PC-3 (cell line): ENCODE measurements around the gene TLX3. TPM values are rescaled to one million over a fixed set of nuclear protein-coding genes. Genes with fewer than 3 reads are reported as not detected.

Experiments
- ATAC-seq: fragments of 200-7000 bp; cut with Tn5 transposase; 2 replicates; pipeline ENCODE4 v1.9.1; 2020; ENCODE audit warnings: mild to moderate bottlenecking, moderate library complexity
- BruUV-seq: library from RNA; stranded (reverse); fragments of 400-500 nt; replicated peaks from 2 replicates; lab custom pipeline; 2021; lab: Mats Ljungman, UMichigan
- CTCF ChIA-PET: fragments of 300-600 bp; sonication (Branson Sonifier 250); formaldehyde crosslinking; loops from one replicate; lab custom pipeline; 2022; ENCODE audit warnings: antibody characterized with exemption; lab: Charles Lee
- POLR2A ChIA-PET: fragments of 300-600 bp; sonication (Branson Sonifier 250); formaldehyde crosslinking; loops from one replicate; lab custom pipeline; 2022; ENCODE audit warnings: antibody characterized with exemption; ENCODE audit not compliant: unreplicated experiment; lab: Charles Lee
- DNase-seq: peaks from one replicate; pipeline ENCODE4 v3.0.0-alpha.2; 2015
- H2AFZ ChIP-seq: fragments of 300-600 bp; sonication (generic); 2 replicates; pipeline ENCODE4 v1.6.0; 2016; ENCODE audit warnings: antibody characterized with exemption, low read length
- H3F3A ChIP-seq: fragments of 300-600 bp; sonication (generic); one replicate; pipeline ENCODE4 v1.6.0; 2017; ENCODE audit warnings: antibody characterized with exemption, low read length, control low read depth, mild to moderate bottlenecking; ENCODE audit not compliant: unreplicated experiment
- H3K27ac ChIP-seq: fragments of 300-600 bp; sonication (generic); 2 replicates; pipeline ENCODE4 v1.5.1; 2016; ENCODE audit warnings: mild to moderate bottlenecking, low read length
- H3K27me3 ChIP-seq: fragments of 300-600 bp; sonication (generic); 2 replicates; pipeline ENCODE4 v1.6.1; 2016; ENCODE audit warnings: low read length, mixed read lengths
- H3K36me3 ChIP-seq: fragments of 300-600 bp; sonication (generic); 2 replicates; pipeline ENCODE4 v1.6.1; 2016; ENCODE audit warnings: low read depth, mixed run types, low read length, mixed read lengths
- H3K4me1 ChIP-seq: fragments of 300-600 bp; sonication (generic); 2 replicates; pipeline ENCODE4 v1.5.1; 2016; ENCODE audit warnings: low read length; ENCODE audit not compliant: insufficient read depth
- H3K4me2 ChIP-seq: fragments of 300-600 bp; sonication (generic); 2 replicates; pipeline ENCODE4 v1.6.0; 2016; ENCODE audit warnings: low read length
- H3K4me3 ChIP-seq: fragments of 300-600 bp; sonication (generic); 2 replicates; pipeline ENCODE4 v1.5.1; 2016; ENCODE audit warnings: mild to moderate bottlenecking, low read length, mixed read lengths
- H3K79me2 ChIP-seq: fragments of 300-600 bp; sonication (generic); 2 replicates; pipeline ENCODE4 v1.6.1; 2017; ENCODE audit warnings: low read length, mixed read lengths
- H3K9ac ChIP-seq: fragments of 300-600 bp; sonication (generic); 2 replicates; pipeline ENCODE4 v1.6.0; 2016; ENCODE audit warnings: mild to moderate bottlenecking, low read length
- H3K9me2 ChIP-seq: fragments of 300-600 bp; sonication (generic); replicated peaks from 2 replicates; pipeline ENCODE4 v1.6.1; 2016; ENCODE audit warnings: mixed run types, low read length, mixed read lengths
- H3K9me3 ChIP-seq: fragments of 300-600 bp; sonication (generic); 2 replicates; pipeline ENCODE4 v1.6.1; 2016; ENCODE audit warnings: low read length, mixed read lengths
- H4K20me1 ChIP-seq: fragments of 300-600 bp; sonication (generic); 2 replicates; pipeline ENCODE4 v1.6.1; 2016; ENCODE audit warnings: low read length, mixed read lengths
- EZH2 ChIP-seq: fragments of 300-600 bp; sonication (generic); IDR thresholded peaks from one replicate; pipeline ENCODE4 v1.6.1; 2017; ENCODE audit warnings: antibody characterized with exemption, mild to moderate bottlenecking, low read length; ENCODE audit not compliant: unreplicated experiment
- EZH2phosphoT487 ChIP-seq: fragments of 300-600 bp; sonication (generic); IDR thresholded peaks from 2 replicates; pipeline ENCODE4 v1.6.1; 2018; ENCODE audit warnings: mild to moderate bottlenecking, antibody characterized with exemption, low read length, borderline replicate concordance
- intact Hi-C: fragments of 100-400 bp; cut with micrococcal nuclease; formaldehyde crosslinking; loops from 2 replicates; pipeline ENCODE4 v1.9.0; 2023
- total RNA-seq: library from RNA; depleted of rRNA; stranded (reverse); fragments of >200 nt; gene quantifications from 2 replicates; pipeline ENCODE4 v1.2.3, GENCODE V29; 2014
- TF ChIP-seq, protein P1 (sequence below): fragments of 300-600 bp; sonication (generic); conservative IDR thresholded peaks from 2 replicates; pipeline ENCODE4 v1.5.1; 2017; ENCODE audit warnings: antibody characterized with exemption, low read depth, mild to moderate bottlenecking, low read length

Gene TLX3
- total RNA-seq, 1 experiment from 2014 or later, result not detected

DNA sequence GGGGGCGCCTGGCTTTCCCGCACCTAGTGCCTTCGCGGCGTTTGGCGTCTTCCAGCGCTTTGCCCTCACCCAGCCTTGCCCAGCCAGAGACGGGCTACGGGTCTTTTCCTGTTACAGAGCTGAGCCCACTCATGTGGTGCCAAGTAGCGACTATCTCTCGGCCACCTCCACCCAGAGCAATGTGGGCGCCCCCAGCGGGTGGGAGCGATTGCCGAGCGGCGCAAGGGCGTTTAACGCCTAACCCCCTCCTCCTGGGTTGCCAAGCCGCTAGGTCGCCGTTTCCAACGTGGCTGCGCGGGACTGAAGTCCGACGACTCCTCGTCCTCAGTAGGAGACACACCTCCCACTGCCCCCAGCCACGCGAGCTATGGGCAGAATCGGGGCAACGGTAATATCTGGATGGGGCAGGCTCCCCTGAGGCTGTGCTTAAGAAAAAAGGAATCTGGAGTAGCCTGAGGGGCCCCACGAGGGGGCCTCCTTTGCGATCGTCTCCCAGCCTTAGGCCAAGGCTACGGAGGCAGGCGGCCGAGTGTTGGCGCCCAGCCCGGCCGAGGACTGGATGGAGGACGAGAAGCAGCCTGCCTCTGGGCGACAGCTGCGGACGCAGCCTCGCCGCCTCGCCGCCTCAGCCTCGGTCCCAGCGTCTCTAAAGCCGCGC is 5.8 kb downstream of the TLX3 start:
- no TSS peak for BruUV-seq
- Histone ChIP-seq H2AFZ (no peak overlapping the region), H3K36me3 (no peaks in the 10 kb centered on the region), H3K79me2 (no peaks in the 10 kb centered on the region), H3K27me3 (peaks cover 45% of the 10 kb centered on the region), H3K4me1 (peaks cover 7% of the 10 kb centered on the region; the same call in 1 of the 2 replicates), H3K9me2 (no peaks in the 10 kb centered on the region), H3K4me2 (no peak overlapping the region), H3F3A (no peaks in the 10 kb centered on the region), H3K9ac (no peak overlapping the region), H4K20me1 (no peaks in the 10 kb centered on the region), H3K4me3 (no peak overlapping the region), H3K9me3 (no peaks in the 10 kb centered on the region), H3K27ac (no peak overlapping the region)
- no peak for TF ChIP-seq EZH2
- TF ChIP-seq EZH2phosphoT487, result no peak
- TF ChIP-seq, protein P1, sequence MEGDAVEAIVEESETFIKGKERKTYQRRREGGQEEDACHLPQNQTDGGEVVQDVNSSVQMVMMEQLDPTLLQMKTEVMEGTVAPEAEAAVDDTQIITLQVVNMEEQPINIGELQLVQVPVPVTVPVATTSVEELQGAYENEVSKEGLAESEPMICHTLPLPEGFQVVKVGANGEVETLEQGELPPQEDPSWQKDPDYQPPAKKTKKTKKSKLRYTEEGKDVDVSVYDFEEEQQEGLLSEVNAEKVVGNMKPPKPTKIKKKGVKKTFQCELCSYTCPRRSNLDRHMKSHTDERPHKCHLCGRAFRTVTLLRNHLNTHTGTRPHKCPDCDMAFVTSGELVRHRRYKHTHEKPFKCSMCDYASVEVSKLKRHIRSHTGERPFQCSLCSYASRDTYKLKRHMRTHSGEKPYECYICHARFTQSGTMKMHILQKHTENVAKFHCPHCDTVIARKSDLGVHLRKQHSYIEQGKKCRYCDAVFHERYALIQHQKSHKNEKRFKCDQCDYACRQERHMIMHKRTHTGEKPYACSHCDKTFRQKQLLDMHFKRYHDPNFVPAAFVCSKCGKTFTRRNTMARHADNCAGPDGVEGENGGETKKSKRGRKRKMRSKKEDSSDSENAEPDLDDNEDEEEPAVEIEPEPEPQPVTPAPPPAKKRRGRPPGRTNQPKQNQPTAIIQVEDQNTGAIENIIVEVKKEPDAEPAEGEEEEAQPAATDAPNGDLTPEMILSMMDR, result no peak
- intact Hi-C loops, result no loop called here
- ChIA-PET CTCF (no interaction called here), POLR2A (no interaction called here)
- ATAC-seq (no peak), DNase-seq (no peak)

DNA sequence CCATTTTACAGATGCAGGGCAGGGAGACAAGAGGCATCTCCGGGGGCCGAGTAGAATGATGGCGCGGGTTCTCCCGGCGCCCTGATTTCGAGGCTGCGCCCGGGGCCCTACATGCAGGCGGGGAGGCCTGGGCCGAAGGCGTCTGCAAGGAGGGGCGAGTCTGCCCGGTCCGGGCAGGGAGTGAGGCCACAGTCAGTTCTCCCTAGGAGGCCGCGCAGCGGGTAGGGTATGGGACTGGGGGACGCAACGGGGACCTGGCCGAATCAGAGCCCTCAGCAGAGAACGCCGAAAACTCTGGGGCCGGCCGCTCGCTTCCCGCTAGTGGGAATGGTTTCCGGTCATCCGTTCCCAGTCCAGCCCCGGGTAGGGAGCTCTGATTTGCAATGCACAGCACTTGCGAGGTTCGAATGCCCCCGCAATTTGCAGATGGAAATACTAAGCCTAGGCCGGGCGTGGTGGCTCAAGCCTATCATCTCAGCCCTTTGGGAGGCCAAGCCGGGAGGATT is 6.4 kb downstream of the TLX3 start:
- ChIA-PET POLR2A (no interaction called here), CTCF (no interaction called here)
- no peaks in the 10 kb centered on the region for H3K9me2 ChIP-seq
- no peak overlapping the region for H3K9ac ChIP-seq
- no peaks in the 10 kb centered on the region for H3K36me3 ChIP-seq
- no peaks in the 10 kb centered on the region for H3K79me2 ChIP-seq
- H3K27me3 ChIP-seq, result peaks cover 48% of the 10 kb centered on the region
- H3K4me2 ChIP-seq, result no peak overlapping the region
- no peak for ATAC-seq
- no peaks in the 10 kb centered on the region for H3K9me3 ChIP-seq
- BruUV-seq, result no TSS peak
- peaks cover 7% of the 10 kb centered on the region; the same call in 1 of the 2 replicates for H3K4me1 ChIP-seq
- no peak overlapping the region for H3K27ac ChIP-seq
- no peak overlapping the region for H2AFZ ChIP-seq
- intact Hi-C loops, result no loop called here
- H3K4me3 ChIP-seq, result no peak overlapping the region
- no peaks in the 10 kb centered on the region for H3F3A ChIP-seq
- no peak for DNase-seq
- H4K20me1 ChIP-seq, result no peaks in the 10 kb centered on the region
- TF ChIP-seq EZH2phosphoT487 (no peak), EZH2 (no peak)
- TF ChIP-seq, protein P1, result no peak

DNA sequence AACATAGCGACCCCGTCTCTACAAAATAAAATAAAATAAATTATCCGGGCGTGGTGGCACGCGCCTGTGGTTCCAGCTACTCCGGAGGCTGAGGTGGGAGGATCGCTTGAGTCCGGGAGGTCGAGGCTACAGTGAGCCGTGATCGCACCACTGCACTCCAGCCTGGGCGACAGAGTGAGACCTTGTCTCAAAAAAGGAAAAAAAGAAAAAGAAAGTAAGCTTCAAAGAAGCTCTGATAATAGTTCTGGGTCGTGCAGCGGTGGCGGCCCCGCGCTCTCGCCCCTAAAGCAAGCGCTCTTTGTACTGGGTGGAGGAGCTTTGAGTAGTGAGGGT is 6.8 kb downstream of the TLX3 start:
- H3K36me3 ChIP-seq, result no peaks in the 10 kb centered on the region
- peaks cover 46% of the 10 kb centered on the region for H3K27me3 ChIP-seq
- DNase-seq (no peak), ATAC-seq (no peak)
- no peaks in the 10 kb centered on the region for H3K9me3 ChIP-seq
- no peaks in the 10 kb centered on the region for H3F3A ChIP-seq
- CTCF ChIA-PET, result no interaction called here
- no peaks in the 10 kb centered on the region for H3K79me2 ChIP-seq
- no peak overlapping the region for H3K27ac ChIP-seq
- no TSS peak for BruUV-seq
- H4K20me1 ChIP-seq, result no peaks in the 10 kb centered on the region
- TF ChIP-seq EZH2 (no peak), EZH2phosphoT487 (no peak)
- TF ChIP-seq, protein P1, result no peak
- POLR2A ChIA-PET, result no interaction called here
- intact Hi-C loops, result no loop called here
- H3K4me3 ChIP-seq, result no peak overlapping the region
- peaks cover 6% of the 10 kb centered on the region; the same call in 1 of the 2 replicates for H3K4me1 ChIP-seq
- no peak overlapping the region for H3K4me2 ChIP-seq
- no peak overlapping the region for H2AFZ ChIP-seq
- H3K9ac ChIP-seq, result no peak overlapping the region
- H3K9me2 ChIP-seq, result no peaks in the 10 kb centered on the region
